Tibial nerve (tissue), 4 donors: ENCODE results near the gene EFR3B. TPM values are rescaled to one million over a fixed set of nuclear protein-coding genes. Genes with fewer than 3 reads are reported as not detected.
A peak's percentile ranks its signal among the peaks of the same experiment; 100 is the strongest.

ENCODE experiments used
- DNase-seq, 2 donors: peaks; one replicate each; pipeline ENCODE4 v3.0.0-alpha.2; 2019; ENCODE audit warnings: low spot score in 2 of 2
- H3K27ac ChIP-seq, 4 donors: fragments of 200-600 bp; sonication (generic) in 3 of 4; one replicate each; pipeline ENCODE4 v1.5.1; 2017 to 2019; ENCODE audit warnings: mild to moderate bottlenecking in 1 of 4
- H3K27me3 ChIP-seq, 2 donors: fragments of 200-600 bp; sonication (generic) in 1 of 2; one replicate each; pipeline versions ENCODE4 v1.5.1 to v1.6.0; 2017 to 2019
- H3K36me3 ChIP-seq, 3 donors: fragments of 200-600 bp; sonication (generic); one replicate each; pipeline ENCODE4 v1.5.1; 2018 to 2019
- H3K4me1 ChIP-seq, 4 donors: fragments of 200-600 bp; sonication (generic) in 3 of 4; one replicate each; pipeline ENCODE4 v1.5.1; 2017 to 2019
- H3K4me3 ChIP-seq, 4 donors: fragments of 200-600 bp; sonication (generic) in 3 of 4; one replicate each; pipeline ENCODE4 v1.5.1; 2017 to 2019; ENCODE audit warnings: mild to moderate bottlenecking in 1 of 4, moderate library complexity in 1 of 4
- H3K9me3 ChIP-seq, 4 donors: fragments of 200-600 bp; sonication (generic) in 3 of 4; one replicate each; pipeline ENCODE4 v1.5.1; 2017 to 2019
- CTCF ChIP-seq, 5 experiments: fragments of 200-600 bp in 3 of 5; fragments of 450-650 bp in 2 of 5; sonication (generic) in 3 of 5; IDR thresholded peaks; one replicate each; pipeline ENCODE4 v1.5.1; 2016 to 2019; ENCODE audit warnings: antibody characterized with exemption in 5 of 5, mild to moderate bottlenecking in 3 of 5, moderate library complexity in 2 of 5
- EP300 ChIP-seq, 2 donors: sonication (generic); formaldehyde crosslinking; IDR thresholded peaks; one replicate each; pipeline ENCODE4 v1.6.1; 2017; ENCODE audit warnings: antibody characterized with exemption in 2 of 2, mild to moderate bottlenecking in 1 of 2
- POLR2A ChIP-seq, 2 donors: fragments of 450-650 bp; IDR thresholded peaks; one replicate each; pipeline ENCODE4 v1.6.1; 2017; ENCODE audit warnings: antibody characterized with exemption in 2 of 2, mild to moderate bottlenecking in 2 of 2, moderate library complexity in 2 of 2
- WGBS, 2 donors: methylation state at CpG; one replicate each; pipeline ENCODE4 v1.1.5; 2018; 5-methylcytosine and 5-hydroxymethylcytosine counted together
- total RNA-seq, 4 donors: library from RNA; depleted of rRNA; stranded (reverse); fragments of >200 nt; gene quantifications; one replicate each; pipeline ENCODE4 v1.1.0, GENCODE V29; 2016

EFR3B gene
- total RNA-seq, 4 donors from 2014 or later, result 5.4 to 7.1 (median 5.7) TPM

GRCh38 chr2:25035537-25036220 is 6.2 kb upstream of the EFR3B start:
- TF ChIP-seq POLR2A (IDR thresholded peaks at IDR 0.05) (no peak), EP300 (IDR thresholded peaks at IDR 0.05) (no peak), CTCF (IDR thresholded peaks at IDR 0.05) (no peak)
- no peaks in the 10 kb centered on the region for H3K27me3 ChIP-seq
- H3K4me3 ChIP-seq, result no peak overlapping the region
- H3K27ac ChIP-seq, result no peak overlapping the region
- H3K9me3 ChIP-seq, result no peaks in the 10 kb centered on the region
- H3K4me1 ChIP-seq, result no peaks in the 10 kb centered on the region
- H3K36me3 ChIP-seq, result peaks cover 0 to 13% (median 0%) of the 10 kb centered on the region in 3 donors
- no peak for DNase-seq
- 75 to 81% methylated on average over 12 of the region's 12 CpGs for WGBS, 2 donors

GRCh38 chr2:25036221-25036559 is 5.7 kb upstream of the EFR3B start:
- no peak for TF ChIP-seq EP300 (IDR thresholded peaks at IDR 0.05)
- TF ChIP-seq POLR2A (IDR thresholded peaks at IDR 0.05), result no peak
- TF ChIP-seq CTCF (IDR thresholded peaks at IDR 0.05), result no peak
- 76 to 79% methylated on average over 6 of the region's 6 CpGs for WGBS, 2 donors
- H3K36me3 ChIP-seq, result peaks cover 0 to 13% (median 0%) of the 10 kb centered on the region in 3 donors
- H3K27ac ChIP-seq, result no peak overlapping the region
- no peak overlapping the region for H3K4me3 ChIP-seq
- H3K9me3 ChIP-seq, result no peaks in the 10 kb centered on the region
- peaks cover 0 to 2% (median 0%) of the 10 kb centered on the region in 4 donors for H3K4me1 ChIP-seq
- H3K27me3 ChIP-seq, result no peaks in the 10 kb centered on the region
- no peak for DNase-seq

- H3K27me3 ChIP-seq, result no peaks in the 10 kb centered on the region
These were observed 2.8 kb upstream of the EFR3B start for GRCh38 chr2:25039126-25039525.

DNA sequence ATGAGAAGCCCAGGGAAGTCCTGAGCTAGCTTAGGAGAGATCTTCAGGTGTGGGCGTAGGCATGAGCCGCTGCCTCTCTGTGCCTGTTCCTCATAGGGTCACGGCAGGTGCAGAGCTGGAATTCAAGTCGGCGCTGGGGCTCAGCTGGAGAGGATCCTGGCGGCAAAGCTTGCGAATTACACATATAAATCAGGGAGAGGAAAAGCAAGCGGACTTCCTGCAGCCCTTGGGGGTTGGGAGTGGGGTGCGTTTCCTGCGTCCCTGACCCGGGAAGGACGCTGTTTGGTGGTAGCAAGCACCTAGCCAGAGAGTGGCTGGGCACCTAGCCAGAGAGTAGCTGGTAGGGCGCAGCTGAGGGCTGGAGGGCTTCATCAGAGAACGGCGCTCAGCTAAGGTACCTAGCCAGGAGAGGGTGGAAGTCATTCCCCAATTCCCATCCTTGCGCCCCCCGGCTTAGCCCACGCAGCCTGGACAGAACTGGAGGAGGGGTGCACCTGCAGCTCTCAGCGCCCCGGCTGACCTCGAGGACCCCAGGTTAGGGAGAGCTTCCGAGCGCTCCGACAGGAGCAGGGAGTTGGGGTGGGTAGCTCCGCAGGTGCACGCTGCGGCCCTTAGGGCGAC is 459 bp upstream of the EFR3B start:
- Histone ChIP-seq H3K4me1 (peaks cover 0 to 23% (median 12%) of the 10 kb centered on the region in 4 donors), H3K4me3 (peak overlapping the region; percentile 60 to 92 (median 82)), H3K36me3 (no peaks in the 10 kb centered on the region), H3K9me3 (no peaks in the 10 kb centered on the region), H3K27me3 (no peaks in the 10 kb centered on the region), H3K27ac (peak overlapping the region in 3 of 4 donors; percentile 53 to 70 (median 63))
- 4 to 5% methylated on average over 15 to 22 of the region's 28 CpGs for WGBS, 2 donors
- TF ChIP-seq CTCF (IDR thresholded peaks at IDR 0.05) (peak in 3 of 5 experiments; percentile 28 to 31 (median 29)), EP300 (IDR thresholded peaks at IDR 0.05) (no peak), POLR2A (IDR thresholded peaks at IDR 0.05) (no peak)
- peak; percentile 16 to 22 for DNase-seq

More at GRCh38 chr2:25039126-25039525, 2.8 kb upstream of the EFR3B start:
- no peak overlapping the region for H3K4me3 ChIP-seq
- 65 to 79% methylated on average over 4 of the region's 4 CpGs for WGBS, 2 donors
- H3K27ac ChIP-seq, result no peak overlapping the region
- no peaks in the 10 kb centered on the region for H3K9me3 ChIP-seq
- H3K36me3 ChIP-seq, result peaks cover 0 to 12% (median 0%) of the 10 kb centered on the region in 3 donors
- TF ChIP-seq EP300 (IDR thresholded peaks at IDR 0.05) (no peak), POLR2A (IDR thresholded peaks at IDR 0.05) (no peak), CTCF (IDR thresholded peaks at IDR 0.05) (no peak)
- peaks cover 0 to 19% (median 12%) of the 10 kb centered on the region in 4 donors for H3K4me1 ChIP-seq
- no peak for DNase-seq
